Stimulated activated effector memory CD8-positive, alpha-beta T cell treated with anti-CD3 and anti-CD28 coated beads, Interleukin-12 subunit alpha, Interleukin-12 subunit beta, amount 100 ng/mL, for 72 hours (primary cell): ENCODE data around the gene OR6F1.
A peak's percentile ranks its signal among the peaks of the same experiment; 100 is the strongest.
"Not testable (repeated sequence)": the region's sequence is repeated elsewhere in the genome, so short reads cannot be mapped to it uniquely, and the experiment has no call there.

ENCODE experiments used
- ATAC-seq: fragments of 150-1000 bp; cut with Tn5 transposase; 2 replicates; pipeline ENCODE4 v1.10.0; 2021
- DNase-seq, 2 donors: peaks; one replicate each; pipeline ENCODE4 v3.0.0; 2021 to 2022; ENCODE audit warnings: low spot score in 2 of 2
- H3K27ac Mint-ChIP-seq: one replicate; pipeline ENCODE4 v1.8.0; 2022; ENCODE audit warnings: mild to moderate bottlenecking, mixed read lengths
- H3K36me3 Mint-ChIP-seq: one replicate; pipeline ENCODE4 v1.8.0; 2022; ENCODE audit warnings: mild to moderate bottlenecking, mixed read lengths
- H3K4me1 Mint-ChIP-seq: one replicate; pipeline ENCODE4 v1.8.0; 2022; ENCODE audit warnings: mixed read lengths
- H3K4me3 Mint-ChIP-seq: one replicate; pipeline ENCODE4 v1.8.0; 2022; ENCODE audit warnings: mild to moderate bottlenecking, mixed read lengths
- H3K9me3 Mint-ChIP-seq: one replicate; pipeline ENCODE4 v1.8.0; 2022; ENCODE audit warnings: mixed read lengths

Gene OR6F1

GRCh38 chr1:247716546-247716945, at the start of gene OR6F1:
Gene OR6F1, minus strand, starts transcription at chr1:247716646. Its CDS starts 3,891 bp downstream, at chr1:247712755.
- Mint-ChIP-seq H3K4me1 (no peaks in the 10 kb centered on the region), H3K4me3 (no peak within 1 kb of the TSS), H3K27ac (no peak within 1 kb of the TSS), H3K9me3 (no peaks in the 10 kb centered on the region), H3K36me3 (no peaks in the 10 kb centered on the region)
- no peak for DNase-seq
- no peak for ATAC-seq

DNA sequence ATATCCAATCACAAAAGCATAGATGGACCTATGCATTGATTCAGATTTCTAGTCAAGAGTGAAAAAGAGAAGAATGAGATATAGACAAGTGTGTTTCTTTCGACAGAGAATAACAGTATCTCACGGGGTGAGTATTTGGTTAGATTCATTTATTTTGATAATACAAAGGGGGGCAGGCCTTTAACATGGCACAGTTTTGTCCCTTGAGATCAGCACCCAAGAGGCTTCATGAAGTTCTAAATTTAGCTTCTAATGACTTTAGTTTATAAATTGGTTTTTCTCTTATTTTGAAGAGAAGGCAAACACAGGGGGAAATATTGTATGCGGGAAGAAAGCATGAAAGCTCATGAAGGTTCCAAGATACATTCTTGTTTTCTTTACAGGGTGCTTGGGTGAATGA, 44.0 kb upstream of the OR6F1 start, which contains the start of gene OR1C1:
OR1C1 (minus strand) TSS at position 101 of the 400 bp plus-strand sequence. CDS start 2,150 bp downstream, outside the sequence.
- no peak within 1 kb of the TSS for H3K27ac Mint-ChIP-seq
- no peaks in the 10 kb centered on the region for H3K36me3 Mint-ChIP-seq
- H3K4me1 Mint-ChIP-seq, result no peaks in the 10 kb centered on the region
- H3K9me3 Mint-ChIP-seq, result peaks cover 8% of the 10 kb centered on the region
- DNase-seq (no peak), ATAC-seq (no peak)
- H3K4me3 Mint-ChIP-seq, result no peak within 1 kb of the TSS

GRCh38 chr1:247754311-247754710, 37.9 kb upstream of the OR6F1 start:
- H3K36me3 Mint-ChIP-seq, H3K27ac Mint-ChIP-seq, H3K4me1 Mint-ChIP-seq, ATAC-seq, DNase-seq, H3K4me3 Mint-ChIP-seq: not testable (repeated sequence)
- H3K9me3 Mint-ChIP-seq, result peaks cover 16% of the 10 kb centered on the region

DNA sequence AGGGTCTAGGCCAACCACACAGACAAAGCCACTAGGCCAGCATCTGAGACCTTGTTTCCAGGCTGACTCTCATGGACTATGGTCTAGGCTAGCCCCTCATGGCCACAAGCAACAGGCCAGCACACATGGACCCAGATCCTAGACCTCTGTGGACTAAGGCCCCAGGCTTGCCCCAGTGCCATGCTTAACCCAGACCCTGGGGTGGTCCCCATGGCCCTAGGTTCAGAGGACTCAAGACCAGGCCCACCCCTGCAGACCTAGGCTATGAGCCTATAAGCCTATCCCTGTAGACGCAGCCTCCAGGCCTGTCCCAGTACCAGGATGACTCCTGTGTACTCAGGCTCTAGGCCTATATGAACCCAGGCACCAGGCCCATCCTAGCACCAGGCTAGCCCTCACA, 33.4 kb upstream of the OR6F1 start:
- H3K27ac Mint-ChIP-seq, result no peak overlapping the region
- DNase-seq (no peak), ATAC-seq (peak; percentile 40)
- H3K4me1 Mint-ChIP-seq, result no peaks in the 10 kb centered on the region
- no peak overlapping the region for H3K4me3 Mint-ChIP-seq
- no peaks in the 10 kb centered on the region for H3K36me3 Mint-ChIP-seq
- peaks cover 8% of the 10 kb centered on the region for H3K9me3 Mint-ChIP-seq

GRCh38 chr1:247748041-247748440, 31.6 kb upstream of the OR6F1 start, which contains the start of gene OR14A2:
Gene OR14A2, minus strand, starts transcription at chr1:247748141.
- Mint-ChIP-seq H3K36me3 (no peaks in the 10 kb centered on the region), H3K4me3 (no peak within 1 kb of the TSS), H3K9me3 (peaks cover 7% of the 10 kb centered on the region), H3K4me1 (no peaks in the 10 kb centered on the region), H3K27ac (no peak within 1 kb of the TSS)
- ATAC-seq (no peak), DNase-seq (no peak)

GRCh38 chr1:247747616-247748015, 31.2 kb upstream of the OR6F1 start:
- DNase-seq (no peak), ATAC-seq (no peak)
- Mint-ChIP-seq H3K36me3 (no peaks in the 10 kb centered on the region), H3K4me1 (no peaks in the 10 kb centered on the region), H3K27ac (no peak overlapping the region), H3K9me3 (peaks cover 7% of the 10 kb centered on the region), H3K4me3 (no peak overlapping the region)

DNA sequence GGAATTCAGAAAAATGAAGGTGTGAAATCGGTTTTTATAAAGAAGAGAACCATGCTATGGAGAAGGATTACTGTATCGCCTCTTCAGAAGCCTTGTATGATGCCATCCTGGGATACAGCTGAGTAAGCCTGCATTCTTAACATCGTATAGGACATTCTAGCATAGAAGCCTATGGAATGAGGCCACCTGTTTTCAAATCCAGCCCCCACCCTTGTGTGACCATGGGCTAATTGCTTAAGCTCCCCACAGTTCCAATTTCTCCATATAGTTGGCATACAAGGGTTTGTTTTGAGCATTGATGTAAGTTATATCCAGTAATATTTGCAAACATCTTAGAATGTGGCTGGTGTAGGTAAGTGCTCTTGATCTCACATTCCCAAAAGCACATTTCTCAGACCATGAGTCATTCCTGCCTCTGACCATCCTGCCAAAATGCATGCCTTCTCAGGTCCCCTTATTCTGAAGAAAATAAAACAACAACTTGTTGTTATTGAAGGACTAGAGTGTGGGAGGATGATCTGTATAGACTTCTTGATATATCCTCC, 30.0 kb upstream of the OR6F1 start:
- no peak overlapping the region for H3K27ac Mint-ChIP-seq
- DNase-seq (no peak), ATAC-seq (no peak)
- no peaks in the 10 kb centered on the region for H3K36me3 Mint-ChIP-seq
- H3K9me3 Mint-ChIP-seq, result peaks cover 7% of the 10 kb centered on the region
- H3K4me3 Mint-ChIP-seq, result no peak overlapping the region
- no peaks in the 10 kb centered on the region for H3K4me1 Mint-ChIP-seq

DNA sequence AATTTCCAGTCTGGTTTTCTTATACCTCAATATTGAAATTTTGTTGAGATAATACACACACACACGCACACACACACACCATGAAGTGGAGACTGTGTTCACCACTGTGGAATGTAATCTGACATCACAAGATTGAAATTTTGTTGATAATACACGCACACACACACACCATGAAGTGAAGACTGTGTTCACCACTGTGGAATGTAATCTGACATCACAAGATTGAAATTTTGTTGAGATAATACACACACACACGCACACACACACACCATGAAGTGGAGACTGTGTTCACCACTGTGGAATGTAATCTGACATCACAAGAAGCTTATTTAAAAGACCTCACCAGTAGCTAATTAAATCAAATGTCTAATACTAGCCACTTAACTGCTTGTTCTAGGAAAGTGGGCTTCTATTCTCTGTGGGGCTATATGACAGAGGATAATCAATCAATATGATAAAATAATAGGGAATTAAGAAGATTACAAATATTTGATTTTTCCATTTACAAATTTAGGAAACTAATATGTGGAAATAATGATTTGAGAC, 25.8 kb upstream of the OR6F1 start:
- not testable (repeated sequence) for ATAC-seq, H3K4me3 Mint-ChIP-seq, H3K4me1 Mint-ChIP-seq, DNase-seq, H3K9me3 Mint-ChIP-seq, H3K27ac Mint-ChIP-seq, H3K36me3 Mint-ChIP-seq

GRCh38 chr1:247741756-247742155, 25.3 kb upstream of the OR6F1 start:
- no peak overlapping the region for H3K27ac Mint-ChIP-seq
- no peak for DNase-seq
- no peaks in the 10 kb centered on the region for H3K36me3 Mint-ChIP-seq
- no peaks in the 10 kb centered on the region for H3K9me3 Mint-ChIP-seq
- H3K4me3 Mint-ChIP-seq, result no peak overlapping the region
- no peak for ATAC-seq
- H3K4me1 Mint-ChIP-seq, result no peaks in the 10 kb centered on the region

DNA sequence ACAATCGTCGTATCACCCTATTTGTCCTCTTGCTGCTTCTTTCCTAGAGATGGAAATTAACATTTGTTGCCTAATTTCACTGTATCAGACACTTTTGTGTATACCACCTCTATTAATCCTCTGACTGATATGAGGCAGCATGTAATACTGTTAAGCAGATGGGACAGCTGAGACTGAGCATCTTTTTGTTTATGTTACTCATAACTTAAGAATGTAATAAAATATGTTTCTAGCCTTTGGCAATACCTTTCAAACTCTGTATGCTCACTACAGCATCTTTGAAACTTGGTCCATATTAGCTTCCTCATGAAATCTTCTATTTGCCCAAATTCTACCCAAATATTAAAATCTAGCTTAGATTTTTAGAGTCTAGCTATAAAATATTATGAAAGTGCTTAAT, 24.3 kb upstream of the OR6F1 start:
- H3K4me3 Mint-ChIP-seq, result no peak overlapping the region
- H3K27ac Mint-ChIP-seq, result no peak overlapping the region
- H3K4me1 Mint-ChIP-seq, result no peaks in the 10 kb centered on the region
- DNase-seq, result no peak
- ATAC-seq, result no peak
- H3K9me3 Mint-ChIP-seq, result no peaks in the 10 kb centered on the region
- H3K36me3 Mint-ChIP-seq, result no peaks in the 10 kb centered on the region

DNA sequence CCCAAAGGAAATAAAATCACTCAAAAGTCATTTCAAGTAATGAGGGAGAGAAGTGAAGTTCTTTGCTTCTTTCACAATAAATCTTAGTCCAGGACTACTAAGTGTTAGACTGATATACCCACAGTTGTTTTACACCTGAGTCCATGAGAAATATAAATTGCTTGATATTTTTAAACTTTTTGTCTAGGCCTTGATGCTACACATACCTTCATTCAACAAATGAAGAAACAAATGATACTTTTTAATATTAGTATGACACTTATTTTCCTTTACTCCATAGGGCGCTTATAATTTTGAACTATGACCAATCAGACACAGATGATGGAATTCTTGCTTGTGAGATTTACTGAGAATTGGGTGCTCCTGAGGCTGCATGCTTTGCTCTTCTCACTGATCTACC, 21.9 kb upstream of the OR6F1 start, which contains the start of gene OR14K1:
OR14K1 (plus strand) TSS at position 301 of the 400 bp plus-strand sequence; CDS start at position 301, 0 bp downstream.
- H3K36me3 Mint-ChIP-seq, result no peaks in the 10 kb centered on the region
- H3K27ac Mint-ChIP-seq, result no peak within 1 kb of the TSS
- no peak for ATAC-seq
- no peaks in the 10 kb centered on the region for H3K9me3 Mint-ChIP-seq
- H3K4me1 Mint-ChIP-seq, result no peaks in the 10 kb centered on the region
- no peak for DNase-seq
- H3K4me3 Mint-ChIP-seq, result no peak within 1 kb of the TSS

DNA sequence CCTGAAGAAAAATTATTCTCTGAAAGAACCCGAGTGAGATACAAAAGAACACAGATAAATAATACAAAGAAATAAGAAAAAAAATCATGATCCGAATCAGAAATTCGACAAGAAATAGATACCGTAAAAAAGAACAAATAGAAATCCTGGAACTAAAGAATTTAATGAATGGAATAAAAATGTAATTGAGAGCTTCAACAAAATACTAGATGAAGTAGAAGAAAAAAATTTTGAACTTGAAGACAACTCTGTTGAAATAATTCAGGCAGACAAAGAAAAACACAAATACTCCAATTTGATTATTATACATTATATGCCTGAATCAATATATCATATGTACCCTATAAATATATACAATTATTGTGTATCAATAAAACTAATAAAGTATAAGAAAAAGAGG, 4.8 kb upstream of the OR6F1 start:
- Mint-ChIP-seq H3K4me1 (no peaks in the 10 kb centered on the region), H3K27ac (no peak overlapping the region), H3K4me3 (no peak overlapping the region), H3K9me3 (peaks cover 7% of the 10 kb centered on the region), H3K36me3 (no peaks in the 10 kb centered on the region)
- ATAC-seq (no peak), DNase-seq (no peak)

- no peaks in the 10 kb centered on the region for H3K9me3 Mint-ChIP-seq
- H3K27ac Mint-ChIP-seq, result no peak overlapping the region
- no peaks in the 10 kb centered on the region for H3K36me3 Mint-ChIP-seq
- DNase-seq (no peak), ATAC-seq (no peak)
- no peaks in the 10 kb centered on the region for H3K4me1 Mint-ChIP-seq
- no peak overlapping the region for H3K4me3 Mint-ChIP-seq
Measured at GRCh38 chr1:247713753-247714152, 2.7 kb downstream of the OR6F1 start.

- not testable (repeated sequence) for H3K4me1 Mint-ChIP-seq, H3K27ac Mint-ChIP-seq, H3K4me3 Mint-ChIP-seq, H3K9me3 Mint-ChIP-seq, DNase-seq, ATAC-seq, H3K36me3 Mint-ChIP-seq
Measured at GRCh38 chr1:247710681-247711080, 5.8 kb downstream of the OR6F1 start.

- Mint-ChIP-seq H3K36me3 (no peaks in the 10 kb centered on the region), H3K9me3 (peaks cover 2% of the 10 kb centered on the region), H3K4me3 (no peak overlapping the region), H3K4me1 (no peaks in the 10 kb centered on the region), H3K27ac (no peak overlapping the region)
- ATAC-seq (no peak), DNase-seq (no peak)
Measured at GRCh38 chr1:247701338-247701737, 15.1 kb downstream of the OR6F1 start.

- DNase-seq, result peak in 1 of 2 donors; percentile 56
- Mint-ChIP-seq H3K36me3 (no peaks in the 10 kb centered on the region), H3K4me1 (no peaks in the 10 kb centered on the region), H3K9me3 (peaks cover 3% of the 10 kb centered on the region), H3K27ac (no peak overlapping the region), H3K4me3 (no peak overlapping the region)
- ATAC-seq, result no peak
Measured at GRCh38 chr1:247681288-247681897, 35.1 kb downstream of the OR6F1 start.
